ENCODE measurements around the gene BARHL2. TPM values are rescaled to one million over a fixed set of nuclear protein-coding genes. Genes with fewer than 3 reads are reported as not detected.

BARHL2 gene
- total RNA-seq, 1 donor from 2014 or later: not detected

GRCh38 chr1:90671251-90671650, 45.9 kb downstream of the BARHL2 start:
- DNase-seq (ENCODE audit: low read depth): no peak
- TF ChIP-seq CTCF (IDR thresholded peaks at IDR 0.05; ENCODE audit: insufficient read depth, low read length, poor library complexity, severe bottlenecking): no peak
- Histone ChIP-seq H3K27me3 (ENCODE audit: control insufficient read depth, insufficient read depth, low read length) (no peaks in the 10 kb centered on the region), H3K36me3 (ENCODE audit: control insufficient read depth, insufficient read depth, low read length) (no peaks in the 10 kb centered on the region), H3K4me3 (ENCODE audit: low read depth, low read length) (no peak overlapping the region)
